OCI-LY7 (cell line): ENCODE data around the gene ZMIZ1. TPM values are rescaled to one million over a fixed set of nuclear protein-coding genes. Genes with fewer than 3 reads are reported as not detected.

Experiments
- BruUV-seq: library from RNA; stranded (reverse); fragments of 400-500 nt; replicated peaks from 2 replicates; lab custom pipeline; 2021; lab: Mats Ljungman, UMichigan
- CTCF ChIA-PET: fragments of 300-600 bp; sonication (Branson Sonifier 250); formaldehyde crosslinking; loops from one replicate; lab custom pipeline; 2022; ENCODE audit warnings: antibody characterized with exemption; ENCODE audit not compliant: unreplicated experiment; lab: Charles Lee
- POLR2A ChIA-PET: fragments of 300-600 bp; sonication (Branson Sonifier 250); formaldehyde crosslinking; loops from one replicate; lab custom pipeline; 2022; ENCODE audit warnings: antibody characterized with exemption; lab: Charles Lee
- DNase-seq: peaks from one replicate; pipeline ENCODE4 v3.0.0-alpha.2; 2015; ENCODE audit warnings: low spot score
- H2AFZ ChIP-seq: fragments of 200-600 bp; sonication (generic), shearing (Covaris generic); 2 replicates; pipeline ENCODE4 v1.6.1; 2014; ENCODE audit warnings: mild to moderate bottlenecking, antibody characterized with exemption, low read length, moderate library complexity
- H3K27ac ChIP-seq: fragments of 200-600 bp; sonication (generic); 2 replicates; pipeline ENCODE4 v1.5.1; 2014; ENCODE audit warnings: mixed run types, low read depth, mild to moderate bottlenecking, moderate library complexity, low read length, inconsistent platforms; ENCODE audit not compliant: poor library complexity, severe bottlenecking
- H3K36me3 ChIP-seq: fragments of 200-600 bp; sonication (generic); 2 replicates; pipeline ENCODE4 v1.6.1; 2014; ENCODE audit warnings: mild to moderate bottlenecking, antibody characterized with exemption, low read length, moderate library complexity, mixed read lengths; ENCODE audit not compliant: insufficient read depth
- H3K4me1 ChIP-seq: fragments of 200-600 bp; sonication (generic); 2 replicates; pipeline ENCODE4 v1.5.1; 2014; ENCODE audit warnings: mild to moderate bottlenecking, low read length; ENCODE audit not compliant: insufficient read depth, poor library complexity, severe bottlenecking
- H3K4me2 ChIP-seq: fragments of 200-600 bp; sonication (generic); 2 replicates; pipeline ENCODE4 v1.6.1; 2014; ENCODE audit warnings: mild to moderate bottlenecking, low read length
- H3K4me3 ChIP-seq: fragments of 200-600 bp; sonication (generic); 2 replicates; pipeline ENCODE4 v1.5.1; 2014; ENCODE audit warnings: mild to moderate bottlenecking, low read depth, low read length; ENCODE audit not compliant: poor library complexity, severe bottlenecking
- H3K79me2 ChIP-seq: fragments of 200-600 bp; sonication (generic); 2 replicates; pipeline ENCODE4 v1.6.1; 2016; ENCODE audit warnings: low read depth, mild to moderate bottlenecking, low read length, moderate library complexity, mixed read lengths; ENCODE audit not compliant: insufficient read depth
- H3K9me2 ChIP-seq: fragments of 200-600 bp; sonication (generic); 2 replicates; pipeline ENCODE4 v1.6.1; 2016; ENCODE audit warnings: mild to moderate bottlenecking, low read length, mixed read lengths; ENCODE audit not compliant: insufficient read depth
- H3K9me3 ChIP-seq: fragments of 200-600 bp; sonication (generic); 2 replicates; pipeline ENCODE4 v1.6.1; 2014; ENCODE audit warnings: mild to moderate bottlenecking, mixed run types, low read length, mixed read lengths
- H4K20me1 ChIP-seq: fragments of 200-600 bp; sonication (generic); 2 replicates; pipeline ENCODE4 v1.6.1; 2014; ENCODE audit warnings: mild to moderate bottlenecking, antibody characterized with exemption, low read length, moderate library complexity, mixed read lengths; ENCODE audit not compliant: insufficient read depth
- EZH2phosphoT487 ChIP-seq: fragments of 200-600 bp; sonication (generic); IDR thresholded peaks from 2 replicates; pipeline ENCODE4 v1.6.1; 2018; ENCODE audit warnings: low read depth, borderline replicate concordance, mild to moderate bottlenecking, mixed run types, antibody characterized with exemption, low read length, moderate library complexity, mixed read lengths
- intact Hi-C: fragments of 100-400 bp; cut with micrococcal nuclease; formaldehyde crosslinking; loops from one replicate; pipeline ENCODE4 v1.10.0; 2022; ENCODE audit not compliant: unreplicated experiment
- total RNA-seq, 2 experiments: library from RNA; depleted of rRNA in 1 of 2; stranded (reverse); fragments of >200 nt in 1 of 2; shearing (Covaris generic) in 1 of 2; gene quantifications; 2 replicates each; pipeline ENCODE4 v1.2.3, GENCODE V29; 2014 to 2022
- TF ChIP-seq, protein P1 (sequence below): fragments of 200-600 bp; sonication (generic); conservative IDR thresholded peaks from 2 replicates; pipeline ENCODE4 v1.5.1; 2014; ENCODE audit warnings: mild to moderate bottlenecking, antibody characterized with exemption, low read length, moderate library complexity, mixed read lengths

The ZMIZ1 gene
- total RNA-seq, 2 experiments from 2014 or later, result 20.4 to 66.9 TPM

DNA sequence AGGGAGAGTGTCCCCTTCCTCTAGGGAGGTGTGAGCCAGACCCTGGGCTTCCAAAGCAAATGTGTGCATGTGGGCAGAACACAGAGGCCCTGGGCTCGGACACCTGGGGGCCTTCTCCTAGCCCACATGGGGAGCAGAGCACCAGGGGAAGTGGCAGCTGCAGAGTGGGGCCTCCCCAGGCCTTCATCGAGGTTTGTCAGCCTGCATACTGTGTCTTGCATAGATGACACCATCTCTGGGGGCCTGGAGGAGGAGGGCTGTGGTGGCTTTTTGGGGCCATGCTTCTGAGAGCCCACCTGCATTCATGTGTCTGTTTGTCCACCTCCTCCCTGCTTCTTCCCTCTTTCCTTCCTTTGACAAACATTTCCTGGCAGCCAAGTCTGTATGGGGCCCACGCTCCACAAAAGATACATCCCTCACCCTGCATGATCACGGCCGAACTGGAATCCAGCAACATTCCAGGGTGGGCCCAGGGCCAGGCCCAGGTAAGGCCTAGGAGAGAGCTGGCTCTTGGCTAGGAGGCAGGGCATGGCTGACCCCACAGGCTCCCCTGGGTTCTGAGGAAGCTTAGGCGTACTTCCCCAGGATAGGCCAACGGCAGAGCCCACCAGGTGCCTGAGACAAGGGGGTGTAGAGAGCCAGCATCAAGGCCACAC lies 79.2 kb downstream of the ZMIZ1 start:
- H3K9me2 ChIP-seq, result no peaks in the 10 kb centered on the region
- peak; percentile 19 for DNase-seq
- H3K4me2 ChIP-seq, result no peak overlapping the region
- intact Hi-C loops, result no loop called here
- no peak overlapping the region for H3K4me3 ChIP-seq
- TF ChIP-seq EZH2phosphoT487, result no peak
- TF ChIP-seq, protein P1, sequence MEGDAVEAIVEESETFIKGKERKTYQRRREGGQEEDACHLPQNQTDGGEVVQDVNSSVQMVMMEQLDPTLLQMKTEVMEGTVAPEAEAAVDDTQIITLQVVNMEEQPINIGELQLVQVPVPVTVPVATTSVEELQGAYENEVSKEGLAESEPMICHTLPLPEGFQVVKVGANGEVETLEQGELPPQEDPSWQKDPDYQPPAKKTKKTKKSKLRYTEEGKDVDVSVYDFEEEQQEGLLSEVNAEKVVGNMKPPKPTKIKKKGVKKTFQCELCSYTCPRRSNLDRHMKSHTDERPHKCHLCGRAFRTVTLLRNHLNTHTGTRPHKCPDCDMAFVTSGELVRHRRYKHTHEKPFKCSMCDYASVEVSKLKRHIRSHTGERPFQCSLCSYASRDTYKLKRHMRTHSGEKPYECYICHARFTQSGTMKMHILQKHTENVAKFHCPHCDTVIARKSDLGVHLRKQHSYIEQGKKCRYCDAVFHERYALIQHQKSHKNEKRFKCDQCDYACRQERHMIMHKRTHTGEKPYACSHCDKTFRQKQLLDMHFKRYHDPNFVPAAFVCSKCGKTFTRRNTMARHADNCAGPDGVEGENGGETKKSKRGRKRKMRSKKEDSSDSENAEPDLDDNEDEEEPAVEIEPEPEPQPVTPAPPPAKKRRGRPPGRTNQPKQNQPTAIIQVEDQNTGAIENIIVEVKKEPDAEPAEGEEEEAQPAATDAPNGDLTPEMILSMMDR, result no peak
- H3K4me1 ChIP-seq, result peaks cover 43% of the 10 kb centered on the region
- POLR2A ChIA-PET, result no interaction called here
- no peaks in the 10 kb centered on the region for H4K20me1 ChIP-seq
- H3K9me3 ChIP-seq, result no peaks in the 10 kb centered on the region
- no peaks in the 10 kb centered on the region for H3K79me2 ChIP-seq
- CTCF ChIA-PET, result no interaction called here
- no peak overlapping the region for H2AFZ ChIP-seq
- no peaks in the 10 kb centered on the region for H3K36me3 ChIP-seq
- BruUV-seq, result no TSS peak
- no peak overlapping the region for H3K27ac ChIP-seq

DNA sequence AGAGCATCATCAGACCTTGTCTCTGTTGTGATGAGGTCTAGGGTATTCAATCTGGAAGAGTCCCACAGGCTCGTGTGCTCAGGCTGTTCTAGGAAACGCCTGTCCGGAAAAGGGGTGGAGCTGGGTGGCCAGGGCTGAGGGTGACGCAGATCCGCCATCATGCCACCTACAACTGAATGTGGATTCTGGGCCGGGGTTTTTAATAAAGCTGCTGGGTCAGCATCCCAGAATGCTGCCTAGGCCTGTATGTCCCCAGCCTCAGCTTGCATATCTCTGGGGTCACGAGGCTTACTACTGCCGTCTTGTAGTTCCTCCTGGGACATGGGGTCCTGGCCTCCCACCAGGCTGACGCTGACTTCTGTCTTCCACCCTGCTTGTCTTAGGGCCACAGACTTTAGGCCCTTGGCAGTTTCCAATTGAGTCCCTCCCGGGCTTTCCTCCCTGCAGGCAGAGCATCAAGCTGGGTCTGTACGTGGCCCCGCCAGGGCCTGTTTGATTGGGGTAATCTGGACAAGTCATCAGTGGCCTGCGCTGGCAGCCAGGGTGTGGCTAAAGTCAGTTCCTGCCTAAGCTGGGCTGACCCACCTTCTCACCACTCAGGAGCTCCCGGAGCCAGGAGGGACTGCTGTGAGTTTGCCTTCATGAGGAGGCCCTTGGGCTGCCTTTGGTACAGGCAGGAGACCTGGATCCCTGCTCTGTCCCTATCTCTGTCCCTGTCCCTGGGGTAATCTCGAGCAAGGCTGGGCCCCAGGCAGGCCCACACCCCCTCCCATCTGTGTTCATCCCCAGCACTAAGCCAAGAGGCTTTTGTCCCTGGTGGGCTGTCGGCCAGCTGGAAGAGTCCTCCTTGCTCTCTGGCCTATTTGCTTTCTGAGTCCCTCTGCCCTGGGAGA lies 79.9 kb downstream of the ZMIZ1 start:
- POLR2A ChIA-PET, result interaction anchor here (0.6 kb wide), 1 partner anchor 70 kb away, joined by 3 read pairs; no protein-coding TSS in a partner anchor
- no peaks in the 10 kb centered on the region for H4K20me1 ChIP-seq
- TF ChIP-seq, protein P1, result no peak
- no peak for TF ChIP-seq EZH2phosphoT487
- intact Hi-C loops, result no loop called here
- no peak overlapping the region for H2AFZ ChIP-seq
- H3K36me3 ChIP-seq, result no peaks in the 10 kb centered on the region
- no peak overlapping the region for H3K27ac ChIP-seq
- no peaks in the 10 kb centered on the region for H3K79me2 ChIP-seq
- peaks cover 43% of the 10 kb centered on the region for H3K4me1 ChIP-seq
- H3K4me3 ChIP-seq, result no peak overlapping the region
- no peaks in the 10 kb centered on the region for H3K9me3 ChIP-seq
- DNase-seq, result no peak
- no peaks in the 10 kb centered on the region for H3K9me2 ChIP-seq
- BruUV-seq, result no TSS peak
- no peak overlapping the region for H3K4me2 ChIP-seq
- CTCF ChIA-PET, result interaction anchor here (1.2 kb wide), 1 partner anchor 50 kb away, joined by 3 read pairs; no protein-coding TSS in a partner anchor
